Mesendoderm (in vitro differentiated cells): ENCODE measurements around the gene FAN1. TPM values are rescaled to one million over a fixed set of nuclear protein-coding genes. Genes with fewer than 3 reads are reported as not detected.

Experiments used
- DNase-seq: peaks from one replicate; pipeline ENCODE4 v3.0.0; 2013
- H2AK5ac ChIP-seq: 2 replicates; pipeline ENCODE4 v1.6.1; 2013; ENCODE audit warnings: low read length, inconsistent platforms
- H2BK120ac ChIP-seq: 2 replicates; pipeline ENCODE4 v1.6.1; 2013; ENCODE audit warnings: low read depth, mild to moderate bottlenecking, low read length, moderate library complexity, mixed read lengths
- H2BK15ac ChIP-seq: replicated peaks from 2 replicates; pipeline ENCODE4 v1.6.1; 2013; ENCODE audit warnings: low read depth, mild to moderate bottlenecking, moderate library complexity
- H2BK5ac ChIP-seq: 2 replicates; pipeline ENCODE4 v1.6.1; 2013; ENCODE audit warnings: low read length, inconsistent platforms
- H3K18ac ChIP-seq: 2 replicates; pipeline ENCODE4 v1.6.1; 2013; ENCODE audit warnings: mild to moderate bottlenecking, low read length, mixed read lengths
- H3K23ac ChIP-seq: one replicate; pipeline ENCODE4 v1.6.1; 2013; ENCODE audit warnings: low read length
- H3K27ac ChIP-seq: 2 replicates; pipeline ENCODE4 v1.5.1; 2013; ENCODE audit warnings: low read depth, mild to moderate bottlenecking, inconsistent platforms, low read length, moderate library complexity
- H3K27me3 ChIP-seq: 2 replicates; pipeline ENCODE4 v1.6.1; 2013; ENCODE audit warnings: low read length, control low read depth, mild to moderate bottlenecking, inconsistent platforms; ENCODE audit not compliant: insufficient read depth, poor library complexity
- H3K36me3 ChIP-seq: 2 replicates; pipeline ENCODE4 v1.6.1; 2013; ENCODE audit warnings: low read length, inconsistent platforms; ENCODE audit not compliant: control insufficient read depth, insufficient read depth
- H3K4ac ChIP-seq: one replicate; pipeline ENCODE4 v1.6.1; 2013; ENCODE audit warnings: low read depth, mild to moderate bottlenecking, low read length, moderate library complexity
- H3K4me1 ChIP-seq: 2 replicates; pipeline ENCODE4 v1.6.1; 2013; ENCODE audit warnings: low read depth, low read length, inconsistent platforms; ENCODE audit not compliant: control insufficient read depth
- H3K4me2 ChIP-seq: 2 replicates; pipeline ENCODE4 v1.6.1; 2013; ENCODE audit warnings: low read length
- H3K4me3 ChIP-seq: 2 replicates; pipeline ENCODE4 v1.5.1; 2013; ENCODE audit warnings: mild to moderate bottlenecking, low read length
- H3K56ac ChIP-seq: one replicate; pipeline ENCODE4 v1.6.1; 2013; ENCODE audit warnings: low read length
- H3K79me1 ChIP-seq: 2 replicates; pipeline ENCODE4 v1.6.1; 2013; ENCODE audit warnings: low read length, inconsistent platforms
- H3K79me2 ChIP-seq: 2 replicates; pipeline ENCODE4 v1.6.1; 2013; ENCODE audit warnings: mild to moderate bottlenecking, low read length; ENCODE audit not compliant: control insufficient read depth, insufficient read depth
- H3K9ac ChIP-seq: 2 replicates; pipeline ENCODE4 v1.6.1; 2013; ENCODE audit warnings: low read length, inconsistent platforms
- H4K5ac ChIP-seq: one replicate; pipeline ENCODE4 v1.6.1; 2013; ENCODE audit warnings: low read length
- H4K8ac ChIP-seq: one replicate; pipeline ENCODE4 v1.6.1; 2013; ENCODE audit warnings: low read depth, mild to moderate bottlenecking, control low read depth, low read length, moderate library complexity
- WGBS: extraction: QIAGEN DNeasy Blood & Tissue Kit; methylation state at CpG from one replicate; pipeline ENCODE4 v1.1.7; 2013; ENCODE audit warnings: low lambda C conversion rate, missing lambda C conversion rate; ENCODE audit not compliant: insufficient coverage; ENCODE audit errors: extremely low coverage; 5-methylcytosine and 5-hydroxymethylcytosine counted together
- polyA plus RNA-seq, 2 experiments: library from polyadenylated mRNA; stranded (reverse); fragments of 200-250 nt; gene quantifications; one replicate each; pipeline ENCODE4 v1.2.3, GENCODE V29; 2013

FAN1 gene
- 11.7 TPM for polyA plus RNA-seq (2013, experiment 1 of 2)
- polyA plus RNA-seq (2013, experiment 2 of 2), result 12.1 TPM

- Histone ChIP-seq H3K4me3 (peak within 1 kb of the TSS; percentile 71), H3K9ac (peak within 1 kb of the TSS; percentile 75), H3K18ac (peak within 1 kb of the TSS; percentile 9), H2BK5ac (no peak within 1 kb of the TSS), H3K36me3 (no peaks in the 10 kb centered on the region), H2BK15ac (no peak within 1 kb of the TSS), H2AK5ac (no peak within 1 kb of the TSS), H4K5ac (no peak within 1 kb of the TSS), H3K23ac (no peak within 1 kb of the TSS), H3K4me2 (peak within 1 kb of the TSS; percentile 59), H3K4me1 (no peaks in the 10 kb centered on the region), H3K4ac (no peak within 1 kb of the TSS), H3K27ac (peak within 1 kb of the TSS; percentile 10), H2BK120ac (no peak within 1 kb of the TSS), H4K8ac (no peak within 1 kb of the TSS), H3K79me2 (peaks cover 2% of the 10 kb centered on the region), H3K27me3 (no peaks in the 10 kb centered on the region), H3K79me1 (no peaks in the 10 kb centered on the region), H3K56ac (peak within 1 kb of the TSS; percentile 88)
- no CpG with 5 or more reads among the region's 65 CpGs for WGBS
- DNase-seq, result peak; percentile 94
Observed at GRCh38 chr15:30903497-30904187, at the start of gene FAN1. TSS of gene FAN1 (plus strand) at chr15:30903915. CDS start at chr15:30904664, 749 bp downstream.

GRCh38 chr15:30859091-30859874 is 44.4 kb upstream of the FAN1 start:
- no peak overlapping the region for H3K4me2 ChIP-seq
- H2AK5ac ChIP-seq, result no peak overlapping the region
- DNase-seq, result peak; percentile 91
- H2BK5ac ChIP-seq, result no peak overlapping the region
- H3K4me3 ChIP-seq, result no peak overlapping the region
- H3K79me1 ChIP-seq, result no peaks in the 10 kb centered on the region
- H4K5ac ChIP-seq, result no peak overlapping the region
- no peak overlapping the region for H4K8ac ChIP-seq
- no peak overlapping the region for H3K27ac ChIP-seq
- H3K36me3 ChIP-seq, result no peaks in the 10 kb centered on the region
- H3K9ac ChIP-seq, result no peak overlapping the region
- H3K4ac ChIP-seq, result no peak overlapping the region
- H3K79me2 ChIP-seq, result no peaks in the 10 kb centered on the region
- no peak overlapping the region for H3K23ac ChIP-seq
- H2BK120ac ChIP-seq, result no peak overlapping the region
- H3K27me3 ChIP-seq, result no peaks in the 10 kb centered on the region
- no peaks in the 10 kb centered on the region for H3K4me1 ChIP-seq
- no peak overlapping the region for H3K18ac ChIP-seq
- WGBS, result no CpG with 5 or more reads among the region's 7 CpGs
- H2BK15ac ChIP-seq, result no peak overlapping the region
- H3K56ac ChIP-seq, result no peak overlapping the region

GRCh38 chr15:30865257-30865656 is 38.5 kb upstream of the FAN1 start:
- Histone ChIP-seq H3K4me1 (no peaks in the 10 kb centered on the region), H3K56ac (no peak overlapping the region), H4K8ac (no peak overlapping the region), H3K9ac (no peak overlapping the region), H2BK120ac (no peak overlapping the region), H3K36me3 (no peaks in the 10 kb centered on the region), H3K18ac (no peak overlapping the region), H3K23ac (no peak overlapping the region), H2AK5ac (no peak overlapping the region), H3K27ac (no peak overlapping the region), H3K79me2 (no peaks in the 10 kb centered on the region), H3K4me2 (no peak overlapping the region), H2BK15ac (no peak overlapping the region), H2BK5ac (no peak overlapping the region), H3K4ac (no peak overlapping the region), H3K27me3 (no peaks in the 10 kb centered on the region), H4K5ac (no peak overlapping the region), H3K79me1 (no peaks in the 10 kb centered on the region), H3K4me3 (no peak overlapping the region)
- no peak for DNase-seq

GRCh38 chr15:30870681-30871080 is 33.0 kb upstream of the FAN1 start:
- H2BK120ac ChIP-seq, result no peak overlapping the region
- H3K56ac ChIP-seq, result no peak overlapping the region
- H3K36me3 ChIP-seq, result no peaks in the 10 kb centered on the region
- no peak overlapping the region for H2AK5ac ChIP-seq
- no peak overlapping the region for H3K4ac ChIP-seq
- H3K27ac ChIP-seq, result no peak overlapping the region
- H3K9ac ChIP-seq, result no peak overlapping the region
- WGBS, result no CpG with 5 or more reads among the region's 1 CpG
- no peaks in the 10 kb centered on the region for H3K79me2 ChIP-seq
- no peak for DNase-seq
- H2BK5ac ChIP-seq, result no peak overlapping the region
- H3K27me3 ChIP-seq, result no peaks in the 10 kb centered on the region
- no peak overlapping the region for H4K5ac ChIP-seq
- no peak overlapping the region for H4K8ac ChIP-seq
- H3K23ac ChIP-seq, result no peak overlapping the region
- no peak overlapping the region for H3K4me3 ChIP-seq
- H3K4me2 ChIP-seq, result no peak overlapping the region
- H3K79me1 ChIP-seq, result no peaks in the 10 kb centered on the region
- H3K4me1 ChIP-seq, result no peaks in the 10 kb centered on the region
- H2BK15ac ChIP-seq, result no peak overlapping the region
- H3K18ac ChIP-seq, result no peak overlapping the region

GRCh38 chr15:30872341-30872748 is 31.4 kb upstream of the FAN1 start:
- H3K27me3 ChIP-seq, result no peaks in the 10 kb centered on the region
- no peaks in the 10 kb centered on the region for H3K79me2 ChIP-seq
- no peaks in the 10 kb centered on the region for H3K79me1 ChIP-seq
- H3K4me2 ChIP-seq, result no peak overlapping the region
- no peak overlapping the region for H3K4ac ChIP-seq
- H3K4me1 ChIP-seq, result no peaks in the 10 kb centered on the region
- no peaks in the 10 kb centered on the region for H3K36me3 ChIP-seq
- no peak overlapping the region for H2BK120ac ChIP-seq
- H2BK15ac ChIP-seq, result no peak overlapping the region
- no peak overlapping the region for H3K4me3 ChIP-seq
- no peak overlapping the region for H3K27ac ChIP-seq
- no peak overlapping the region for H4K8ac ChIP-seq
- no peak overlapping the region for H2BK5ac ChIP-seq
- no peak overlapping the region for H3K18ac ChIP-seq
- H3K9ac ChIP-seq, result no peak overlapping the region
- H2AK5ac ChIP-seq, result no peak overlapping the region
- WGBS, result no CpG with 5 or more reads among the region's 1 CpG
- no peak for DNase-seq
- H3K23ac ChIP-seq, result no peak overlapping the region
- no peak overlapping the region for H3K56ac ChIP-seq
- no peak overlapping the region for H4K5ac ChIP-seq
